Measurements from ENCODE around the gene NKAIN2.
A peak's percentile ranks its signal among the peaks of the same experiment; 100 is the strongest.

The NKAIN2 gene

GRCh38 chr6:124080483-124080882 is 276.8 kb downstream of the NKAIN2 start:
- Histone ChIP-seq H2AK5ac (ENCODE audit: low read length) (no peak overlapping the region), H3K79me2 (ENCODE audit: control insufficient read depth, insufficient read depth, low read length) (no peaks in the 10 kb centered on the region), H3K9ac (ENCODE audit: low read length) (no peak overlapping the region), H3K23ac (ENCODE audit: low read length) (no peak overlapping the region), H3K4me2 (ENCODE audit: low read length) (no peak overlapping the region), H3K36me3 (ENCODE audit: control insufficient read depth, insufficient read depth, low read length) (no peaks in the 10 kb centered on the region), H3K56ac (ENCODE audit: low read length) (no peak overlapping the region), H2BK120ac (ENCODE audit: low read depth, low read length) (no peak overlapping the region), H3K18ac (ENCODE audit: low read length) (no peak overlapping the region), H3K4me1 (ENCODE audit: control insufficient read depth, low read depth, low read length) (no peaks in the 10 kb centered on the region), H3K4me3 (ENCODE audit: low read length) (no peak overlapping the region), H4K8ac (ENCODE audit: low read depth, low read length) (no peak overlapping the region), H3K27me3 (ENCODE audit: insufficient read depth, low read length, poor library complexity) (no peaks in the 10 kb centered on the region), H3K27ac (ENCODE audit: low read depth, low read length) (no peak overlapping the region), H3K79me1 (ENCODE audit: low read length) (no peaks in the 10 kb centered on the region), H2BK5ac (ENCODE audit: low read length) (no peak overlapping the region), H4K5ac (ENCODE audit: low read length) (no peak overlapping the region), H3K4ac (ENCODE audit: low read depth, low read length) (no peak overlapping the region), H2BK15ac (replicated peaks; ENCODE audit: low read depth) (no peak overlapping the region)
- WGBS (ENCODE audit: extremely low coverage, insufficient coverage, low lambda C conversion rate): no CpG with 5 or more reads among the region's 1 CpG
- DNase-seq: no peak

- H3K79me1 ChIP-seq (ENCODE audit: low read length): no peaks in the 10 kb centered on the region
These were observed 286.8 kb downstream of the NKAIN2 start for GRCh38 chr6:124090491-124090890.

GRCh38 chr6:124099520-124099919 is 295.9 kb downstream of the NKAIN2 start:
- no peaks in the 10 kb centered on the region for H3K27me3 ChIP-seq (ENCODE audit: insufficient read depth, low read length, poor library complexity)
- no peak overlapping the region for H3K4ac ChIP-seq (ENCODE audit: low read depth, low read length)
- H3K4me3 ChIP-seq (ENCODE audit: low read length): no peak overlapping the region
- H2BK120ac ChIP-seq (ENCODE audit: low read depth, low read length): no peak overlapping the region
- H3K23ac ChIP-seq (ENCODE audit: low read length): no peak overlapping the region
- no peak overlapping the region for H2BK15ac ChIP-seq (replicated peaks; ENCODE audit: low read depth)
- no peak overlapping the region for H3K4me2 ChIP-seq (ENCODE audit: low read length)
- no peaks in the 10 kb centered on the region for H3K36me3 ChIP-seq (ENCODE audit: control insufficient read depth, insufficient read depth, low read length)
- H3K56ac ChIP-seq (ENCODE audit: low read length): no peak overlapping the region
- no peaks in the 10 kb centered on the region for H3K79me1 ChIP-seq (ENCODE audit: low read length)
- H3K9ac ChIP-seq (ENCODE audit: low read length): no peak overlapping the region
- no peak overlapping the region for H2BK5ac ChIP-seq (ENCODE audit: low read length)
- no peak overlapping the region for H3K27ac ChIP-seq (ENCODE audit: low read depth, low read length)
- no peaks in the 10 kb centered on the region for H3K79me2 ChIP-seq (ENCODE audit: control insufficient read depth, insufficient read depth, low read length)
- H4K5ac ChIP-seq (ENCODE audit: low read length): no peak overlapping the region
- H3K4me1 ChIP-seq (ENCODE audit: control insufficient read depth, low read depth, low read length): no peaks in the 10 kb centered on the region
- peak; percentile 27 for DNase-seq
- no peak overlapping the region for H3K18ac ChIP-seq (ENCODE audit: low read length)
- WGBS (ENCODE audit: extremely low coverage, insufficient coverage, low lambda C conversion rate): no CpG with 5 or more reads among the region's 1 CpG
- no peak overlapping the region for H4K8ac ChIP-seq (ENCODE audit: low read depth, low read length)
- no peak overlapping the region for H2AK5ac ChIP-seq (ENCODE audit: low read length)

More at GRCh38 chr6:124090491-124090890, 286.8 kb downstream of the NKAIN2 start:
- no peak overlapping the region for H3K56ac ChIP-seq (ENCODE audit: low read length)
- H3K27ac ChIP-seq (ENCODE audit: low read depth, low read length): no peak overlapping the region
- H3K4ac ChIP-seq (ENCODE audit: low read depth, low read length): no peak overlapping the region
- no peak overlapping the region for H3K18ac ChIP-seq (ENCODE audit: low read length)
- WGBS (ENCODE audit: extremely low coverage, insufficient coverage, low lambda C conversion rate): no CpG with 5 or more reads among the region's 2 CpGs
- H2AK5ac ChIP-seq (ENCODE audit: low read length): no peak overlapping the region
- H3K27me3 ChIP-seq (ENCODE audit: insufficient read depth, low read length, poor library complexity): no peaks in the 10 kb centered on the region
- no peaks in the 10 kb centered on the region for H3K4me1 ChIP-seq (ENCODE audit: control insufficient read depth, low read depth, low read length)
- H3K23ac ChIP-seq (ENCODE audit: low read length): no peak overlapping the region
- no peaks in the 10 kb centered on the region for H3K79me2 ChIP-seq (ENCODE audit: control insufficient read depth, insufficient read depth, low read length)
- H3K36me3 ChIP-seq (ENCODE audit: control insufficient read depth, insufficient read depth, low read length): no peaks in the 10 kb centered on the region
- H2BK5ac ChIP-seq (ENCODE audit: low read length): no peak overlapping the region
- H4K8ac ChIP-seq (ENCODE audit: low read depth, low read length): no peak overlapping the region
- no peak overlapping the region for H3K4me2 ChIP-seq (ENCODE audit: low read length)
- no peak overlapping the region for H2BK120ac ChIP-seq (ENCODE audit: low read depth, low read length)
- no peak overlapping the region for H3K4me3 ChIP-seq (ENCODE audit: low read length)
- no peak overlapping the region for H2BK15ac ChIP-seq (replicated peaks; ENCODE audit: low read depth)
- DNase-seq: no peak
- no peak overlapping the region for H3K9ac ChIP-seq (ENCODE audit: low read length)
- no peak overlapping the region for H4K5ac ChIP-seq (ENCODE audit: low read length)

GRCh38 chr6:124110514-124110913 is 306.8 kb downstream of the NKAIN2 start:
- H3K4me1 ChIP-seq (ENCODE audit: control insufficient read depth, low read depth, low read length): no peaks in the 10 kb centered on the region
- H3K79me1 ChIP-seq (ENCODE audit: low read length): no peaks in the 10 kb centered on the region
- no peak overlapping the region for H3K4ac ChIP-seq (ENCODE audit: low read depth, low read length)
- no peak overlapping the region for H3K4me2 ChIP-seq (ENCODE audit: low read length)
- WGBS (ENCODE audit: extremely low coverage, insufficient coverage, low lambda C conversion rate): no CpG with 5 or more reads among the region's 4 CpGs
- H3K27ac ChIP-seq (ENCODE audit: low read depth, low read length): no peak overlapping the region
- H3K36me3 ChIP-seq (ENCODE audit: control insufficient read depth, insufficient read depth, low read length): no peaks in the 10 kb centered on the region
- no peak overlapping the region for H2BK5ac ChIP-seq (ENCODE audit: low read length)
- no peaks in the 10 kb centered on the region for H3K79me2 ChIP-seq (ENCODE audit: control insufficient read depth, insufficient read depth, low read length)
- H3K23ac ChIP-seq (ENCODE audit: low read length): no peak overlapping the region
- H4K8ac ChIP-seq (ENCODE audit: low read depth, low read length): no peak overlapping the region
- H3K27me3 ChIP-seq (ENCODE audit: insufficient read depth, low read length, poor library complexity): no peaks in the 10 kb centered on the region
- no peak for DNase-seq
- no peak overlapping the region for H4K5ac ChIP-seq (ENCODE audit: low read length)
- no peak overlapping the region for H3K56ac ChIP-seq (ENCODE audit: low read length)
- H2BK15ac ChIP-seq (replicated peaks; ENCODE audit: low read depth): no peak overlapping the region
- H2BK120ac ChIP-seq (ENCODE audit: low read depth, low read length): no peak overlapping the region
- no peak overlapping the region for H3K9ac ChIP-seq (ENCODE audit: low read length)
- no peak overlapping the region for H3K4me3 ChIP-seq (ENCODE audit: low read length)
- no peak overlapping the region for H3K18ac ChIP-seq (ENCODE audit: low read length)
- H2AK5ac ChIP-seq (ENCODE audit: low read length): no peak overlapping the region

- no peak for DNase-seq
- Histone ChIP-seq H3K27me3 (ENCODE audit: insufficient read depth, low read length, poor library complexity) (no peaks in the 10 kb centered on the region), H3K4me3 (ENCODE audit: low read length) (no peak overlapping the region), H3K79me1 (ENCODE audit: low read length) (no peaks in the 10 kb centered on the region), H3K4me2 (ENCODE audit: low read length) (no peak overlapping the region), H3K36me3 (ENCODE audit: control insufficient read depth, insufficient read depth, low read length) (no peaks in the 10 kb centered on the region), H3K27ac (ENCODE audit: low read depth, low read length) (no peak overlapping the region), H3K4me1 (ENCODE audit: control insufficient read depth, low read depth, low read length) (no peaks in the 10 kb centered on the region), H3K18ac (ENCODE audit: low read length) (no peak overlapping the region), H2AK5ac (ENCODE audit: low read length) (no peak overlapping the region), H2BK5ac (ENCODE audit: low read length) (no peak overlapping the region), H3K9ac (ENCODE audit: low read length) (no peak overlapping the region), H3K4ac (ENCODE audit: low read depth, low read length) (no peak overlapping the region), H2BK120ac (ENCODE audit: low read depth, low read length) (no peak overlapping the region), H3K79me2 (ENCODE audit: control insufficient read depth, insufficient read depth, low read length) (no peaks in the 10 kb centered on the region), H4K8ac (ENCODE audit: low read depth, low read length) (no peak overlapping the region), H3K56ac (ENCODE audit: low read length) (no peak overlapping the region), H3K23ac (ENCODE audit: low read length) (no peak overlapping the region), H2BK15ac (replicated peaks; ENCODE audit: low read depth) (no peak overlapping the region), H4K5ac (ENCODE audit: low read length) (no peak overlapping the region)
- WGBS (ENCODE audit: extremely low coverage, insufficient coverage, low lambda C conversion rate): no CpG with 5 or more reads among the region's 1 CpG
These were observed 315.9 kb downstream of the NKAIN2 start for GRCh38 chr6:124119596-124119995.

GRCh38 chr6:124123617-124124209 is 320.0 kb downstream of the NKAIN2 start:
- Histone ChIP-seq H2BK120ac (ENCODE audit: low read depth, low read length) (no peak overlapping the region), H3K9ac (ENCODE audit: low read length) (no peak overlapping the region), H3K4me1 (ENCODE audit: control insufficient read depth, low read depth, low read length) (no peaks in the 10 kb centered on the region), H3K27me3 (ENCODE audit: insufficient read depth, low read length, poor library complexity) (no peaks in the 10 kb centered on the region), H3K4ac (ENCODE audit: low read depth, low read length) (no peak overlapping the region), H3K27ac (ENCODE audit: low read depth, low read length) (no peak overlapping the region), H3K18ac (ENCODE audit: low read length) (no peak overlapping the region), H4K8ac (ENCODE audit: low read depth, low read length) (no peak overlapping the region), H3K4me2 (ENCODE audit: low read length) (no peak overlapping the region), H3K79me1 (ENCODE audit: low read length) (no peaks in the 10 kb centered on the region), H3K36me3 (ENCODE audit: control insufficient read depth, insufficient read depth, low read length) (no peaks in the 10 kb centered on the region), H3K56ac (ENCODE audit: low read length) (no peak overlapping the region), H3K23ac (ENCODE audit: low read length) (no peak overlapping the region), H3K79me2 (ENCODE audit: control insufficient read depth, insufficient read depth, low read length) (no peaks in the 10 kb centered on the region), H2AK5ac (ENCODE audit: low read length) (no peak overlapping the region), H2BK5ac (ENCODE audit: low read length) (no peak overlapping the region), H3K4me3 (ENCODE audit: low read length) (no peak overlapping the region), H2BK15ac (replicated peaks; ENCODE audit: low read depth) (no peak overlapping the region), H4K5ac (ENCODE audit: low read length) (no peak overlapping the region)
- no CpG with 5 or more reads among the region's 2 CpGs for WGBS (ENCODE audit: extremely low coverage, insufficient coverage, low lambda C conversion rate)
- DNase-seq: no peak
